ENCODE results near the gene MIEF2.
A peak's percentile ranks its signal among the peaks of the same experiment; 100 is the strongest.
"Not testable (repeated sequence)": the region's sequence is repeated elsewhere in the genome, so short reads cannot be mapped to it uniquely, and the experiment has no call there.

MIEF2 gene

GRCh38 chr17:18257268-18257981 lies 3.0 kb upstream of the MIEF2 start:
- DNase-seq = no peak

- DNase-seq = peak; percentile 20
Observed at GRCh38 chr17:18257982-18258355, 2.5 kb upstream of the MIEF2 start.

- DNase-seq = peak; percentile 44
Observed at GRCh38 chr17:18258356-18259038, 2.0 kb upstream of the MIEF2 start, which contains the start of gene FLII. Gene FLII (minus strand): TSS chr17:18258738. CDS start chr17:18258690, 48 bp downstream.

- DNase-seq = no peak
Observed at GRCh38 chr17:18259621-18260331, 686 bp upstream of the MIEF2 start.

GRCh38 chr17:18261146-18261515 lies 669 bp downstream of the MIEF2 start:
- DNase-seq = peak; percentile 14

- DNase-seq = no peak
Observed at GRCh38 chr17:18261659-18262058, 1.2 kb downstream of the MIEF2 start.

- no peak for DNase-seq
Observed at GRCh38 chr17:18262111-18262510, 1.6 kb downstream of the MIEF2 start.

GRCh38 chr17:18262641-18263040 lies 2.2 kb downstream of the MIEF2 start:
- no peak for DNase-seq

GRCh38 chr17:18263885-18264682 lies 3.6 kb downstream of the MIEF2 start:
- DNase-seq = no peak

GRCh38 chr17:18267366-18267765 lies 6.9 kb downstream of the MIEF2 start:
- DNase-seq = no peak

GRCh38 chr17:18267927-18268711 lies 7.7 kb downstream of the MIEF2 start:
- DNase-seq = no peak

GRCh38 chr17:18270046-18270931 lies 9.8 kb downstream of the MIEF2 start:
- no peak for DNase-seq

- no peak for DNase-seq
Observed at GRCh38 chr17:18277076-18277475, 16.6 kb downstream of the MIEF2 start.

- DNase-seq = no peak
Observed at GRCh38 chr17:18278867-18279266, 18.4 kb downstream of the MIEF2 start.

GRCh38 chr17:18280249-18280648 lies 19.8 kb downstream of the MIEF2 start:
- no peak for DNase-seq

- peak; percentile 87 for DNase-seq
Observed at GRCh38 chr17:18280766-18281371, 20.4 kb downstream of the MIEF2 start.

- DNase-seq = no peak
Observed at GRCh38 chr17:18281788-18282187, 21.3 kb downstream of the MIEF2 start.

GRCh38 chr17:18285296-18285695 lies 24.8 kb downstream of the MIEF2 start:
- no peak for DNase-seq

- DNase-seq = no peak
Observed at GRCh38 chr17:18291718-18292540, 31.5 kb downstream of the MIEF2 start.

GRCh38 chr17:18298061-18298460 lies 37.6 kb downstream of the MIEF2 start:
- DNase-seq = not testable (repeated sequence)
